Measurements from ENCODE around the gene MIX23. TPM values are rescaled to one million over a fixed set of nuclear protein-coding genes. Genes with fewer than 3 reads are reported as not detected.

MIX23 gene
- total RNA-seq, 1 donor from 2014 or later = 18.3 TPM

- TF ChIP-seq CTCF (IDR thresholded peaks at IDR 0.05) = no peak
- Histone ChIP-seq H3K4me3 (no peak overlapping the region), H3K27me3 (ENCODE audit: low read depth) (no peaks in the 10 kb centered on the region), H3K36me3 (peaks cover 79% of the 10 kb centered on the region), H3K27ac (no peak overlapping the region), H3K9me3 (no peaks in the 10 kb centered on the region), H3K4me1 (peaks cover 20% of the 10 kb centered on the region)
- no peak for DNase-seq
- intact Hi-C loops (cut with DNase I) = no loop called here
- no peak for ATAC-seq
Measured at GRCh38 chr3:122410111-122410510, 27.1 kb upstream of the MIX23 start.

GRCh38 chr3:122409446-122409845 lies 26.4 kb upstream of the MIX23 start:
- DNase-seq = no peak
- Histone ChIP-seq H3K9me3 (no peaks in the 10 kb centered on the region), H3K4me3 (no peak overlapping the region), H3K27ac (peak overlapping the region; percentile 42), H3K27me3 (ENCODE audit: low read depth) (no peaks in the 10 kb centered on the region), H3K4me1 (peaks cover 13% of the 10 kb centered on the region), H3K36me3 (peaks cover 86% of the 10 kb centered on the region)
- intact Hi-C loops (cut with DNase I) = no loop called here
- ATAC-seq = peak; percentile 41
- TF ChIP-seq CTCF (IDR thresholded peaks at IDR 0.05) = no peak

- no peak for TF ChIP-seq CTCF (IDR thresholded peaks at IDR 0.05)
- DNase-seq (no peak), ATAC-seq (no peak)
- intact Hi-C loops (cut with DNase I) = no loop called here
- Histone ChIP-seq H3K4me3 (no peak overlapping the region), H3K4me1 (no peaks in the 10 kb centered on the region), H3K27ac (no peak overlapping the region), H3K36me3 (peaks cover 85% of the 10 kb centered on the region), H3K27me3 (ENCODE audit: low read depth) (no peaks in the 10 kb centered on the region), H3K9me3 (no peaks in the 10 kb centered on the region)
Measured at GRCh38 chr3:122407946-122408345, 24.9 kb upstream of the MIX23 start.

- intact Hi-C loops (cut with DNase I) = no loop called here
- TF ChIP-seq CTCF (IDR thresholded peaks at IDR 0.05) = no peak
- Histone ChIP-seq H3K27me3 (ENCODE audit: low read depth) (no peaks in the 10 kb centered on the region), H3K4me1 (no peaks in the 10 kb centered on the region), H3K27ac (no peak overlapping the region), H3K36me3 (peaks cover 68% of the 10 kb centered on the region), H3K4me3 (no peak overlapping the region), H3K9me3 (no peaks in the 10 kb centered on the region)
- ATAC-seq = no peak
- DNase-seq = no peak
Measured at GRCh38 chr3:122406198-122406597, 23.2 kb upstream of the MIX23 start.

GRCh38 chr3:122405015-122405414 lies 22.0 kb upstream of the MIX23 start:
- Histone ChIP-seq H3K36me3 (peaks cover 57% of the 10 kb centered on the region), H3K27ac (no peak overlapping the region), H3K27me3 (ENCODE audit: low read depth) (no peaks in the 10 kb centered on the region), H3K4me3 (no peak overlapping the region), H3K4me1 (no peaks in the 10 kb centered on the region), H3K9me3 (no peaks in the 10 kb centered on the region)
- TF ChIP-seq CTCF (IDR thresholded peaks at IDR 0.05) = no peak
- no peak for DNase-seq
- no peak for ATAC-seq
- intact Hi-C loops (cut with DNase I) = no loop called here

GRCh38 chr3:122403489-122403888 lies 20.5 kb upstream of the MIX23 start:
- intact Hi-C loops (cut with DNase I) = no loop called here
- H3K36me3 ChIP-seq = peaks cover 43% of the 10 kb centered on the region
- ATAC-seq = no peak

More at GRCh38 chr3:122403489-122403888, 20.5 kb upstream of the MIX23 start:
- TF ChIP-seq CTCF (IDR thresholded peaks at IDR 0.05) = no peak
- Histone ChIP-seq H3K27me3 (ENCODE audit: low read depth) (no peaks in the 10 kb centered on the region), H3K4me3 (no peak overlapping the region), H3K4me1 (no peaks in the 10 kb centered on the region), H3K9me3 (no peaks in the 10 kb centered on the region), H3K27ac (no peak overlapping the region)
- DNase-seq = no peak
